ENCODE measurements around the gene ZNF683.

Gene ZNF683

GRCh38 chr1:26356106-26356505 is 16.4 kb downstream of the ZNF683 start:
- Histone ChIP-seq H3K9me2 (replicated peaks; ENCODE audit: insufficient read depth, low read length) (no peaks in the 10 kb centered on the region), H2AFZ (ENCODE audit: low read depth, low read length, severe bottlenecking) (no peak overlapping the region), H3K79me2 (ENCODE audit: insufficient read depth, low read length) (no peaks in the 10 kb centered on the region), H3K9ac (ENCODE audit: low read length) (no peak overlapping the region), H3K27ac (ENCODE audit: low read depth, low read length) (no peak overlapping the region), H3F3A (ENCODE audit: insufficient read depth) (no peaks in the 10 kb centered on the region), H3K27me3 (ENCODE audit: low read length) (no peaks in the 10 kb centered on the region), H3K4me3 (ENCODE audit: insufficient read depth, low read length, poor library complexity, severe bottlenecking) (no peak overlapping the region), H4K20me1 (ENCODE audit: low read depth, low read length) (no peaks in the 10 kb centered on the region), H3K36me3 (ENCODE audit: low read length) (no peaks in the 10 kb centered on the region), H3K4me2 (ENCODE audit: low read depth, low read length, poor library complexity, severe bottlenecking) (no peak overlapping the region), H3K9me3 (ENCODE audit: insufficient read depth, low read length) (no peaks in the 10 kb centered on the region)
- TF ChIP-seq EZH2phosphoT487 (conservative IDR thresholded peaks at IDR 0.05; ENCODE audit: low read length), result no peak
- TF ChIP-seq CTCF (IDR thresholded peaks at IDR 0.05; ENCODE audit: insufficient read depth, low read length, poor library complexity, severe bottlenecking), result no peak

- Histone ChIP-seq H3K27ac (ENCODE audit: low read depth, low read length) (no peak overlapping the region), H3K4me2 (ENCODE audit: low read depth, low read length, poor library complexity, severe bottlenecking) (no peak overlapping the region), H3K79me2 (ENCODE audit: insufficient read depth, low read length) (no peaks in the 10 kb centered on the region), H3K36me3 (ENCODE audit: low read length) (no peaks in the 10 kb centered on the region), H3K27me3 (ENCODE audit: low read length) (no peaks in the 10 kb centered on the region), H3K9ac (ENCODE audit: low read length) (no peak overlapping the region), H3K4me3 (ENCODE audit: insufficient read depth, low read length, poor library complexity, severe bottlenecking) (no peak overlapping the region), H3K9me3 (ENCODE audit: insufficient read depth, low read length) (no peaks in the 10 kb centered on the region), H3F3A (ENCODE audit: insufficient read depth) (no peaks in the 10 kb centered on the region), H3K9me2 (replicated peaks; ENCODE audit: insufficient read depth, low read length) (no peaks in the 10 kb centered on the region), H2AFZ (ENCODE audit: low read depth, low read length, severe bottlenecking) (no peak overlapping the region), H4K20me1 (ENCODE audit: low read depth, low read length) (no peaks in the 10 kb centered on the region)
- no peak for TF ChIP-seq CTCF (IDR thresholded peaks at IDR 0.05; ENCODE audit: insufficient read depth, low read length, poor library complexity, severe bottlenecking)
- TF ChIP-seq EZH2phosphoT487 (conservative IDR thresholded peaks at IDR 0.05; ENCODE audit: low read length), result no peak
Observed at GRCh38 chr1:26354972-26355371, 17.6 kb downstream of the ZNF683 start.

DNA sequence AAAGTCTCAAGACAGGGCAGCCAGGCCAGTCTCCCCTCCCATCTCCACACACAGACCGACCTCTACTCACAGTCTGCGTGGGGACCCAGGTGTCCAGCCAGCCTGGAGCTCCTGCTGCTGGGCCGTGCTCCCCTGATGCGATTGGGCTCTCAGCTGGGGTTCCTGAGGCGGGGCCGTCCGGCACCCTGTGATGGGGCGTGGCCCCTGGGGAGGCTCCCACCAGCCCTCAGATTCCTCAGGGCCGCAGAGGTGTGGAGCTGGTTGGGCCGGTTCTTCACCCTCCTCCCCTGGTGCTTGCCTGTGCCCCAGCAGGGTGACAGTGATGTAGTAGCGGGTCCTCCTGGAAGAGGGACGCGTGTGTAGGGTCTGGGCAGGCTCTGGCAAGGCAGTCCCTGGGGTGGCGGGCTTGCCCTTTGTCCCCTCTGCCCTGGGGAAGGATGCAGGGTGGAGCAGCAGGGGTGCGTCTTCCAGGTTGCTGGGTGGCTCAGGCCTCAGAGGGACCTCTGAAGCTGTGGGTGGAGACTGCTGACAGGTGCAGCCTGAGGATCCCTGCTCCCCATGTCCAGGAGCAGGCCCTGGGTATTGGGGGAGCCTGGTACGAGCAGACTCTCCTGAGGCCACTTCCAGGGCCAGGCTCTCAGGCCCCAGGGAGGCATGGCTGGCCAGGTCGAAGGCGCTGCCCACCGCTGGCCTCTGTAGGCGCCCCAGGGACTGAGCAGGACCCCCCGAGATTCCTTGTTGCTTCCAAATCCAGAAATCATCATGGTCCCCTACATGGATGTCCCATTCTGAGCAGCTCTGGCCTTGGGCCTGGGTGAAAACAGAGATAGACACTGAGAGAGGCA is 18.4 kb downstream of the ZNF683 start, which contains the start of gene CRYBG2:
Gene CRYBG2, minus strand, starts transcription at position 155 of the 845 bp plus-strand sequence. CDS start 7,473 bp downstream, outside the sequence.
- H4K20me1 ChIP-seq (ENCODE audit: low read depth, low read length), result no peaks in the 10 kb centered on the region
- no peak within 1 kb of the TSS for H3K27ac ChIP-seq (ENCODE audit: low read depth, low read length)
- H3K79me2 ChIP-seq (ENCODE audit: insufficient read depth, low read length), result no peaks in the 10 kb centered on the region
- no peak within 1 kb of the TSS for H3K9ac ChIP-seq (ENCODE audit: low read length)
- H3K9me2 ChIP-seq (replicated peaks; ENCODE audit: insufficient read depth, low read length), result no peaks in the 10 kb centered on the region
- H3K9me3 ChIP-seq (ENCODE audit: insufficient read depth, low read length), result no peaks in the 10 kb centered on the region
- no peaks in the 10 kb centered on the region for H3F3A ChIP-seq (ENCODE audit: insufficient read depth)
- H3K4me2 ChIP-seq (ENCODE audit: low read depth, low read length, poor library complexity, severe bottlenecking), result no peak within 1 kb of the TSS
- H3K27me3 ChIP-seq (ENCODE audit: low read length), result no peaks in the 10 kb centered on the region
- no peaks in the 10 kb centered on the region for H3K36me3 ChIP-seq (ENCODE audit: low read length)
- no peak within 1 kb of the TSS for H2AFZ ChIP-seq (ENCODE audit: low read depth, low read length, severe bottlenecking)
- TF ChIP-seq CTCF (IDR thresholded peaks at IDR 0.05; ENCODE audit: insufficient read depth, low read length, poor library complexity, severe bottlenecking), result no peak
- no peak within 1 kb of the TSS for H3K4me3 ChIP-seq (ENCODE audit: insufficient read depth, low read length, poor library complexity, severe bottlenecking)
